ENCODE data around the gene TMEM254.

GRCh38 chr10:80100861-80101695, 22.6 kb downstream of the TMEM254 start:
- no peak for TF ChIP-seq CTCF (IDR thresholded peaks at IDR 0.05)
- TF ChIP-seq POLR2A (IDR thresholded peaks at IDR 0.05): no peak

All from prostate gland (tissue), 2 donors.